ENCODE data around the gene NLRP10.
A peak's percentile ranks its signal among the peaks of the same experiment; 100 is the strongest.

NLRP10 gene

DNA sequence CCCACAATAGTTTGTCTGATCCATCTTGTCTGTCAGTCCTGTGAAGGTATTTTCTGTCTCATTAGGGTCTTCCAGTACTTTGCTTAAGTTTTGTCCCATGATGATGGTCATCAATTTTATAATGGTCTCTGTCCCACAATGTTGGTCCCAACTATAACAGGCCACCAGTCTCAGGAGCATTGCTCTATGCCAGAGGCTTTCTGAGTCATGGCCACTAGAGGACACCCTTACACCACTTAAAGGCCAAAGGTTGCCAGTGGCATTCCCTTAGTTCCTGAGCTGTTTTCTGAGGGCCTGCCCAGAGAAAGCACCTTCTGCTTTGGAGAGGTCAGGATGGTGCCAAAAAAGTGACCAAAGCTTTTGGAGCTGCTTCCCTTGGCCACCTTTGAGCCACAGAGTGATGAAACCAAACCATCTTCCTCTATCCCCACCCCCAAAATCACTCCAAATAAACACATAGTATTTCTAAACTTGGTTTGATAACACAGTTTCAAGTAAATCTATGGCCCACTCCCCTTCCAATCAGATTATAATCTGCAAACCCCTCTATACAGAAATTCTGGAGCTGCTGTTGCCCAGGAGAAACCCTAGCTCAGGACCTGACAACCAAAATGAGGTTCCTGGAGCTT is 41.2 kb upstream of the NLRP10 start:
- ChIA-PET POLR2A (interaction anchor here (1.2 kb wide), 1 partner anchor 93 kb away, joined by 3 read pairs; no protein-coding TSS in a partner anchor), CTCF (interaction anchor here (0.7 to 13.3 kb wide), 30 partner anchors 9 to 580 kb away, joined by 3 to 408 read pairs (median 6); partner anchors contain the start of genes EIF3F, LMO1 and TUB)
- TF ChIP-seq, protein P1, sequence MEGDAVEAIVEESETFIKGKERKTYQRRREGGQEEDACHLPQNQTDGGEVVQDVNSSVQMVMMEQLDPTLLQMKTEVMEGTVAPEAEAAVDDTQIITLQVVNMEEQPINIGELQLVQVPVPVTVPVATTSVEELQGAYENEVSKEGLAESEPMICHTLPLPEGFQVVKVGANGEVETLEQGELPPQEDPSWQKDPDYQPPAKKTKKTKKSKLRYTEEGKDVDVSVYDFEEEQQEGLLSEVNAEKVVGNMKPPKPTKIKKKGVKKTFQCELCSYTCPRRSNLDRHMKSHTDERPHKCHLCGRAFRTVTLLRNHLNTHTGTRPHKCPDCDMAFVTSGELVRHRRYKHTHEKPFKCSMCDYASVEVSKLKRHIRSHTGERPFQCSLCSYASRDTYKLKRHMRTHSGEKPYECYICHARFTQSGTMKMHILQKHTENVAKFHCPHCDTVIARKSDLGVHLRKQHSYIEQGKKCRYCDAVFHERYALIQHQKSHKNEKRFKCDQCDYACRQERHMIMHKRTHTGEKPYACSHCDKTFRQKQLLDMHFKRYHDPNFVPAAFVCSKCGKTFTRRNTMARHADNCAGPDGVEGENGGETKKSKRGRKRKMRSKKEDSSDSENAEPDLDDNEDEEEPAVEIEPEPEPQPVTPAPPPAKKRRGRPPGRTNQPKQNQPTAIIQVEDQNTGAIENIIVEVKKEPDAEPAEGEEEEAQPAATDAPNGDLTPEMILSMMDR (IDR thresholded peaks at IDR 0.05; ENCODE audit: control extremely low read depth, extremely low read depth, low read depth, missing control alignments) = peak; percentile 88
- peak; percentile 58 for DNase-seq (ENCODE audit: extremely low spot score)

DNA sequence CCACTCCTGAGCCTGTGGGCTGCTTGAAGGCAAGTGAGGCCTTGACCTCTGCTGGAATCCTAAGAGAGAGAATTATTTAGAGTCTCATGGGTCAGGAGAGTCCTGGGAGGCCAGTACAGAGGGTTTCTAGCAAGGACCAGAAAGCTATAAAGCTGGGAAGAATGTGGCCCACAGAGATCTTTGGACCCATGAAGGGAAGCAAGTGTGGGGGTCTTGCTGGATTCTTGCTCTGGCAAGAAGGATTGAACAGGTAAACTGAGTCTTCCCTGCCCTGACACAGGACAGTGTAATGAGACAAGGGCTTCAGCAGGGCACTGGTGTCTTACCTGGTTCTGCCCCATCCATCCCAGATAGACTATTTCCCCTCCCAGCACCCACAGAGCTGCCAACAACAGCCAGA is 40.3 kb upstream of the NLRP10 start:
- no peak for DNase-seq (ENCODE audit: extremely low spot score)
- TF ChIP-seq, protein P1 (IDR thresholded peaks at IDR 0.05; ENCODE audit: control extremely low read depth, extremely low read depth, low read depth, missing control alignments) = no peak
- ChIA-PET CTCF (interaction anchor here (0.8 to 13.3 kb wide), 17 partner anchors 11 to 258 kb away, joined by 3 to 408 read pairs (median 8); partner anchors contain the start of genes EIF3F, LMO1 and TUB), POLR2A (no interaction called here)

DNA sequence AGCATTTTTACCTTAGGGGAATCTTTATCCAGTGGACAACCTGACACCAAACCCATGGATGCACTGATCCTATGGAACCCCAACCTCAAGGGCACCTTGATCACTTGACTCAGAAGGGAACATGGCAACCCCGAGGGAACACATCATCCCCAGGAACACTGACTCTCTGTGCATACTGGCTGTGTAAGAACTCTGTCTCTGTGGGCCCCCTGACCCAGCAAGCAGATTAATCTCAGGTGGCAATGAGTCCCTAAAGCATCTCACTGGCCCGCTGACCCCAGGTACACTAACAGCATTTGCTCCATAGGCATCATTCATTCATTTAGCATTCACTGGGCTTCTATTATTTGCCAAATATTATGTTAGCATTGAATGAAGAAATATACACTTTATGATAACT is 38.8 kb upstream of the NLRP10 start:
- POLR2A ChIA-PET = no interaction called here
- CTCF ChIA-PET = interaction anchor here (13.3 kb wide), 1 partner anchor 91 kb away, joined by 408 read pairs; no protein-coding TSS in a partner anchor
- TF ChIP-seq, protein P1 (IDR thresholded peaks at IDR 0.05; ENCODE audit: control extremely low read depth, extremely low read depth, low read depth, missing control alignments) = no peak
- DNase-seq (ENCODE audit: extremely low spot score) = no peak

DNA sequence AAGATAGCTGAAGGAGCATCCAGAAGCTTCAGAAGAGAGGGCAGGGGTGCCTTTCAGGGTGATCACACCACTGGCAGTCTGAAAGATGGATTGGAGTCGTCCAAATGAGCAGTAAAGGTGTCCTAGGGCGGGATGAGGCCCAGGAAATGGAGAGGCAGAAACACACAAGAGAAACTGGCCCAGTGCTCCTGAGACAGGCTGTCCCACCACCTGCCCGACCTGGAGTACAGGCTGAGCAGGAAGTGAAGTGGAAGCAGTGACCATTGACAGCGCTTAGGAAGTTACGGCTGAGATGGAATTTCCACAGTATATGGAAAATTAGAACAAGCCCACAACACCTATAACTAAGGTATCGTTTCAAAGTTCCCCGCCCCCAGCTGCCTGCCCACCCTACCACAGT is 37.9 kb upstream of the NLRP10 start:
- CTCF ChIA-PET = interaction anchor here (1.1 to 13.3 kb wide), 4 partner anchors 16 to 106 kb away, joined by 3 to 408 read pairs (median 3); partner anchors contain the start of gene EIF3F
- POLR2A ChIA-PET = no interaction called here
- no peak for DNase-seq (ENCODE audit: extremely low spot score)
- TF ChIP-seq, protein P1 (IDR thresholded peaks at IDR 0.05; ENCODE audit: control extremely low read depth, extremely low read depth, low read depth, missing control alignments) = no peak

DNA sequence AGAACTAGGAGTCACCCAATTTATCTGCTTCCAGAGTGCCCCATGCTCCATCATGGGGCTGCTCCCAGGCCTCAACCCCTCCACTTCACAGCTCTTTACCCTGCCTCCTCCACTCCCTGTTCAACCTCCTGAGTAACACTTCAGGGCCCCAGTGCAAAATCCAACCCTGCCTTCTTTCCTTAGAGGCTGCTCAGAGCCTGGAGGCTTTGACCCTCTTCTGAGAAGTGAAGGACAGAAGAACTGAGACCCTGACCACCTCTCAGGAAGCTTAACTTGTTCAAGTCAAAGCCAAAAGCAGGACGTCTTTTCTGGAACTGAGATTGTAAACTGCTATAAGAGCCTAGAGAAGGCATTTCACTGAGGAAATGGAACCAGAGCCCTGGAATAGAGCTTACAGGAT is 37.4 kb upstream of the NLRP10 start:
- ChIA-PET CTCF (interaction anchor here (0.7 to 13.3 kb wide), 5 partner anchors 13 to 107 kb away, joined by 3 to 408 read pairs (median 3); partner anchors contain the start of gene EIF3F), POLR2A (no interaction called here)
- TF ChIP-seq, protein P1 (IDR thresholded peaks at IDR 0.05; ENCODE audit: control extremely low read depth, extremely low read depth, low read depth, missing control alignments) = no peak

DNA sequence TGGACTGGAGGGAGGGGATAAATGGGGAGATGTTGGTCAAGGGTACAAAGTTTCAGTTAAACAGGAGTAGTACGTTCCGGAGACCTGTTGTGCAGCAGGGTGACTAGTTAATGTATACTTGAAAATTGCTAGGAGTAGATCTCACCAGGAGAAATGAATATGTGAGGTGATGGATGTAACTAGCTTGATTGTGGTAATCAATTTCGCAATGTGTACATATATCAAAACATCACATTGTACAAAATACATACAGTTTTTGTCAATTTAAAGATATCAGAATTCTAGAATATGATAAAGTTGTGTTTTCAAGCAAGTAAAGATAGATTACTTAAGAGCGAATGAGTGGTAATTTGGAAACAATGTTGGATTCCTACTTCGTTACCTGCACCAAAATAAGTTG is 35.1 kb upstream of the NLRP10 start:
- ChIA-PET POLR2A (no interaction called here), CTCF (interaction anchor here (1.4 to 13.3 kb wide), 3 partner anchors 13 to 106 kb away, joined by 3 to 408 read pairs (median 3); partner anchors contain the start of gene EIF3F)
- DNase-seq (ENCODE audit: extremely low spot score) = no peak
- TF ChIP-seq, protein P1 (IDR thresholded peaks at IDR 0.05; ENCODE audit: control extremely low read depth, extremely low read depth, low read depth, missing control alignments) = no peak

More for the DNA sequence above, 37.4 kb upstream of the NLRP10 start:
- no peak for DNase-seq (ENCODE audit: extremely low spot score)

Data from GM10248 (cell line).